Measurements from ENCODE around the gene DAP3.

The DAP3 gene

GRCh38 chr1:155776414-155776813 is 87.5 kb downstream of the DAP3 start:
- no peak for DNase-seq (ENCODE audit: low read depth in 2 of 2)

- no peak for DNase-seq (ENCODE audit: low read depth in 2 of 2)
These were observed 88.7 kb downstream of the DAP3 start for GRCh38 chr1:155777582-155777981.

All from stimulated activated CD8-positive, alpha-beta memory T cell treated with anti-CD3 and anti-CD28 coated beads, Interleukin-2, amount 100 ng/mL, for 48 hours (primary cell).